GM19324 (cell line): Measurements from ENCODE around the gene WDFY2.
"Not testable (repeated sequence)": the region's sequence is repeated elsewhere in the genome, so short reads cannot be mapped to it uniquely, and the experiment has no call there.

ENCODE experiments used
- ATAC-seq: cut with Tn5 transposase; IDR thresholded peaks from one replicate; pipeline ENCODE4 v1.9.1; 2021; ENCODE audit warnings: mild to moderate bottlenecking, moderate library complexity; ENCODE audit not compliant: unreplicated experiment, low FRiP score

Gene WDFY2

GRCh38 chr13:51688937-51689662, 104.8 kb downstream of the WDFY2 start:
- no peak for ATAC-seq

- ATAC-seq = no peak
Observed at GRCh38 chr13:51689663-51689996, 105.4 kb downstream of the WDFY2 start.

- not testable (repeated sequence) for ATAC-seq
Observed at GRCh38 chr13:51695677-51696076, 111.4 kb downstream of the WDFY2 start.

GRCh38 chr13:51697181-51697580, 112.9 kb downstream of the WDFY2 start:
- ATAC-seq = no peak

- no peak for ATAC-seq
Observed at GRCh38 chr13:51697855-51698254, 113.6 kb downstream of the WDFY2 start.

- ATAC-seq = no peak
Observed at GRCh38 chr13:51698352-51698751, 114.1 kb downstream of the WDFY2 start.

- ATAC-seq = no peak
Observed at GRCh38 chr13:51704399-51705313, 120.4 kb downstream of the WDFY2 start.

- no peak for ATAC-seq
Observed at GRCh38 chr13:51707461-51707860, 123.2 kb downstream of the WDFY2 start.

GRCh38 chr13:51713807-51714206, 129.5 kb downstream of the WDFY2 start:
- ATAC-seq = no peak

- no peak for ATAC-seq
Observed at GRCh38 chr13:51714663-51715168, 130.5 kb downstream of the WDFY2 start.

- no peak for ATAC-seq
Observed at GRCh38 chr13:51715613-51716012, 131.4 kb downstream of the WDFY2 start.

- ATAC-seq = no peak
Observed at GRCh38 chr13:51717786-51718398, 133.6 kb downstream of the WDFY2 start.

- no peak for ATAC-seq
Observed at GRCh38 chr13:51719394-51719793, 135.1 kb downstream of the WDFY2 start.

- peak; percentile 78 for ATAC-seq
Observed at GRCh38 chr13:51721496-51721895, 137.2 kb downstream of the WDFY2 start.

GRCh38 chr13:51723529-51723928, 139.3 kb downstream of the WDFY2 start:
- ATAC-seq = no peak

GRCh38 chr13:51724721-51725120, 140.5 kb downstream of the WDFY2 start:
- no peak for ATAC-seq

- ATAC-seq = no peak
Observed at GRCh38 chr13:51726446-51727193, 142.4 kb downstream of the WDFY2 start.

GRCh38 chr13:51727634-51728274, 143.5 kb downstream of the WDFY2 start:
- no peak for ATAC-seq

GRCh38 chr13:51728275-51728673, 144.0 kb downstream of the WDFY2 start:
- no peak for ATAC-seq

GRCh38 chr13:51728972-51729371, 144.7 kb downstream of the WDFY2 start:
- ATAC-seq = no peak
